K562 (cell line): ENCODE results near the gene VWA5B1. TPM values are rescaled to one million over a fixed set of nuclear protein-coding genes. Genes with fewer than 3 reads are reported as not detected.

Experiments
- ATAC-seq: fragments of 200-7000 bp; cut with Tn5 transposase; 3 replicates; pipeline ENCODE4 v1.9.1; 2020; ENCODE audit warnings: moderate library complexity
- BruUV-seq: library from RNA; stranded (reverse); fragments of 400-500 nt; replicated peaks from 2 replicates; lab custom pipeline; 2021; lab: Mats Ljungman, UMichigan
- CTCF ChIA-PET: fragments of 300-600 bp; formaldehyde crosslinking; extraction: SDS; loops from one replicate; lab custom pipeline; 2021; ENCODE audit warnings: low intra/inter-chr PET ratio; lab: Yijun Ruan, JAX
- POLR2A ChIA-PET: fragments of 300-600, 350-650 bp; sonication (Branson Sonifier 250); formaldehyde crosslinking; extraction: SDS; loops from one replicate; lab custom pipeline; 2021; ENCODE audit warnings: antibody characterized with exemption, inconsistent platforms; lab: Yijun Ruan, JAX
- DNase-seq, 4 experiments: peaks; one replicate each; pipeline versions ENCODE4 v3.0.0 to v3.0.0-alpha.2; 2011 to 2018; ENCODE audit warnings: low spot score in 3 of 4, mixed read lengths in 3 of 4; ENCODE audit errors: extremely low read depth in 1 of 4
- FAIRE-seq: peaks from 2 replicates; lab custom pipeline; 2011; peaks lifted over from hg19 to GRCh38; lab: Jason Lieb, UNC
- H2AFZ ChIP-seq: 2 replicates; pipeline ENCODE4 v1.6.0; 2011; ENCODE audit warnings: low read depth, low read length, control low read depth, inconsistent platforms
- H3K27ac ChIP-seq: fragments of 200-600 bp; 3 replicates; pipeline ENCODE4 v1.8.0; 2011; ENCODE audit warnings: low read depth, mild to moderate bottlenecking, control low read depth, inconsistent platforms, low read length, moderate library complexity, mixed read lengths; ENCODE audit errors: extremely low read depth
- H3K27me3 ChIP-seq, 2 experiments: fragments of 300-600 bp in 1 of 2; 2 replicates in 1 of 2; 3 replicates in 1 of 2; pipeline versions ENCODE4 v1.6.0 to v1.8.0; 2011; ENCODE audit warnings: inconsistent platforms in 2 of 2, low read length in 2 of 2, mild to moderate bottlenecking in 1 of 2, mixed read lengths in 1 of 2, moderate library complexity in 1 of 2; ENCODE audit not compliant: control insufficient read depth in 2 of 2, insufficient read depth in 2 of 2
- H3K36me3 ChIP-seq: fragments of 300-600 bp; 3 replicates; pipeline ENCODE4 v1.8.0; 2011; ENCODE audit warnings: mild to moderate bottlenecking, low read length, inconsistent platforms; ENCODE audit not compliant: control insufficient read depth, insufficient read depth
- H3K4me1 ChIP-seq, 2 experiments: fragments of 200-600 bp in 1 of 2; replicated peaks in 1 of 2; 2 replicates in 1 of 2; 3 replicates in 1 of 2; pipeline versions ENCODE4 v1.5.1 to v1.8.0; 2011; ENCODE audit warnings: inconsistent platforms in 2 of 2, low read length in 2 of 2, mild to moderate bottlenecking in 1 of 2, mixed read lengths in 1 of 2, moderate library complexity in 1 of 2; ENCODE audit not compliant: control insufficient read depth in 2 of 2, insufficient read depth in 2 of 2
- H3K4me2 ChIP-seq: 2 replicates; pipeline ENCODE4 v1.6.1; 2011; ENCODE audit warnings: low read length, control low read depth, inconsistent platforms, mixed read lengths; ENCODE audit not compliant: insufficient read depth
- H3K4me3 ChIP-seq: fragments of 200-600 bp; sonication (generic), shearing (Covaris generic); 2 replicates; pipeline ENCODE4 v1.5.1; 2016; ENCODE audit warnings: control low read depth, inconsistent platforms
- H3K79me2 ChIP-seq: fragments of 200-600 bp; 3 replicates; pipeline ENCODE4 v1.8.0; 2011; ENCODE audit warnings: low read length, inconsistent platforms; ENCODE audit not compliant: control insufficient read depth, insufficient read depth
- H3K9ac ChIP-seq, 2 experiments: 2 replicates each; pipeline versions ENCODE4 v1.6.0 to v1.6.1; 2011; ENCODE audit warnings: low read depth in 2 of 2, low read length in 2 of 2, control low read depth in 1 of 2, inconsistent platforms in 1 of 2, mild to moderate bottlenecking in 1 of 2, mixed read lengths in 1 of 2; ENCODE audit not compliant: insufficient read depth in 1 of 2
- H3K9me1 ChIP-seq: one replicate; pipeline ENCODE4 v1.6.0; 2011; ENCODE audit warnings: inconsistent platforms, mild to moderate bottlenecking, low read length, moderate library complexity; ENCODE audit not compliant: control insufficient read depth, insufficient read depth
- H3K9me3 ChIP-seq: replicated peaks from 2 replicates; pipeline ENCODE4 v1.5.1; 2011; ENCODE audit warnings: low read depth, low read length, inconsistent platforms; ENCODE audit not compliant: control insufficient read depth, insufficient read depth
- H4K20me1 ChIP-seq: replicated peaks from 2 replicates; pipeline ENCODE4 v1.6.1; 2011; ENCODE audit warnings: low read length, inconsistent platforms, mixed read lengths; ENCODE audit not compliant: control insufficient read depth, insufficient read depth
- E2F8 ChIP-seq: fragments of 450-650 bp; IDR thresholded peaks from 2 replicates; pipeline ENCODE4 v1.7.1; 2018; ENCODE audit warnings: mild to moderate bottlenecking, low read depth; ENCODE audit not compliant: partially characterized antibody
- ETV1 ChIP-seq: fragments of 450-650 bp; conservative IDR thresholded peaks from 2 replicates; pipeline ENCODE4 v1.6.1; 2016; ENCODE audit warnings: missing genetic modification characterization, control low read depth, low read depth, missing compliant biosample characterization
- NFE2 ChIP-seq: IDR thresholded peaks from 2 replicates; pipeline ENCODE4 v1.6.1; 2014; ENCODE audit warnings: antibody characterized with exemption, low read depth
- POLR2A ChIP-seq: fragments of 450-650 bp; conservative IDR thresholded peaks from 2 replicates; pipeline ENCODE4 v1.6.1; 2016
- RB1 ChIP-seq: fragments of 450-650 bp; IDR thresholded peaks from 2 replicates; pipeline ENCODE4 v1.6.1; 2017; ENCODE audit warnings: low read depth, mild to moderate bottlenecking
- RBFOX2 ChIP-seq: fragments of 200-400 bp; formaldehyde crosslinking; IDR thresholded peaks from 2 replicates; pipeline ENCODE4 v1.6.1; 2017; ENCODE audit warnings: low read depth, mild to moderate bottlenecking, low read length, moderate library complexity
- ZBED1 ChIP-seq: IDR thresholded peaks from 2 replicates; pipeline ENCODE4 v1.6.1; 2014
- ZFX ChIP-seq: sonication (generic); formaldehyde crosslinking; IDR thresholded peaks from 2 replicates; pipeline ENCODE4 v1.8.0; 2022; ENCODE audit warnings: mild to moderate bottlenecking, missing genetic modification reagents, moderate library complexity
- ZNF12 ChIP-seq: sonication (generic); formaldehyde crosslinking; IDR thresholded peaks from 2 replicates; pipeline ENCODE4 v1.4.0; 2020; ENCODE audit warnings: mild to moderate bottlenecking, missing genetic modification reagents
- ZNF639 ChIP-seq, 2 experiments: fragments of 200-800 bp in 1 of 2; sonication (Bioruptor generic) in 1 of 2; sonication (generic) in 1 of 2; formaldehyde crosslinking in 1 of 2; IDR thresholded peaks in 1 of 2; conservative IDR thresholded peaks in 1 of 2; 2 replicates each; pipeline versions ENCODE4 v1.5.0 to v1.6.1; 2016 to 2020; ENCODE audit warnings: missing compliant biosample characterization in 1 of 2, missing genetic modification characterization in 1 of 2, missing genetic modification reagents in 1 of 2
- ZNF785 ChIP-seq: fragments of 250-450 bp; sonication (Bioruptor Pico); IDR thresholded peaks from 2 replicates; pipeline ENCODE4 v1.4.0; 2020; ENCODE audit warnings: mild to moderate bottlenecking
- WGBS: fragments of 100-300 bp; shearing (Covaris generic); methylation state at CpG from one replicate; pipeline ENCODE4 v1.1.6; 2016; ENCODE audit warnings: low coverage, mixed read lengths; ENCODE audit not compliant: insufficient coverage; ENCODE audit errors: missing lambda C conversion rate; 5-methylcytosine and 5-hydroxymethylcytosine counted together
- in situ Hi-C: fragments of 300-500 bp; cut with MboI; formaldehyde crosslinking; loops from 4 replicates; pipeline ENCODE4 v1.15.0; 2018; ENCODE audit warnings: inconsistent platforms, mixed read lengths
- intact Hi-C: fragments of 100-400 bp; cut with micrococcal nuclease; formaldehyde crosslinking; loops from 2 replicates; pipeline ENCODE4 v1.14.2; 2022
- polyA plus RNA-seq, 8 experiments: library from polyadenylated mRNA; depleted of rRNA in 4 of 8; stranded (reverse) in 5 of 8; unstranded in 3 of 8; fragments of >200 nt; fragmentation: Nextera tagmentation in 2 of 8; fragmentation: Illumina TruSeq in 1 of 8; extraction: Ambion mirVana in 2 of 8; extraction: Trizol in 1 of 8; gene quantifications; 2 replicates each; pipeline versions ENCODE4 v1.2.1 to v1.2.3, GENCODE V29; 2011 to 2014; ENCODE audit warnings: inconsistent platforms in 1 of 8, missing spikeins in 1 of 8
- total RNA-seq, 7 experiments: library from RNA; depleted of rRNA in 6 of 7; stranded (reverse); fragments of >200 nt in 6 of 7; fragmentation: Illumina TruSeq in 2 of 7; extraction: Trizol in 2 of 7; gene quantifications; 2 replicates each; pipeline versions ENCODE4 v1.2.1 to v1.2.3, GENCODE V29; 2011 to 2021; ENCODE audit warnings: low replicate concordance in 1 of 7

The VWA5B1 gene
- total and polyA plus RNA-seq, 9 of the 15 experiments (the other 6 are each of a cell fraction or from before 2014, with no cell fraction given), result not detected

DNA sequence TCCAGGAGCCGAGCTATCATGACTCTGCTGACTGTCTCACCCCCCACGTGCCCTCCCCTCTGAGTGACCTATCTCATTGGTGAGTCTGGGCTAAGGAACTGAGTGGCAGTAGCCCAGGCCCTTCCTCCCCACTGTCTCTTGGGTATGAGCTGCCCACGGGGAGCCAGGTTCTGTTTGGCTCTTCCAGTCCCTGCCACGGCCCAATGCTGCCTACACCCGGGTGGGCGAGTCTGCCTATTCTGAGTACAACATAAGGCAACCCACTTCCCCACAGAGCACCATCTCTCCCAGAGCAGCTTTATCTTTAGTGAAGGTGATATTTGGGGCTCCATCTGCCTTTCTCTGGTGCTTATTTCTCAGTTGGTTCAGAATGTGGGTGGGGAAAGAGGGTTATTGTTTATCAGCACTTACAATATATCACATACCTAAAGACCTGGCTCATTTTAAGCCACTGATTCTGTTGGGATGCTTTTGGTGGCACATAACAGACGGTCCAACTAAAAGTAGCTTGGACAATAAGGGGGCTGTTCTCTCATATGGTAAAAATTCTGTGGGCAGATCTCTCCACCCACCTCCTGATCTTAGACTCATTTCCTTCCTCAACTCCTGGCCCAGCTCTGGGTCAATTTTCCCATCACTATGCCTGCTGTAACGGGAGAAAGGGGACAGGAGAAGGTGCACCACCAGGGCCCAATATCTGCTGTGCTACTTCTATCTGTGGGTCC is 27.7 kb upstream of the VWA5B1 start:
- Histone ChIP-seq H3K4me2 (no peak overlapping the region), H3K79me2 (no peaks in the 10 kb centered on the region), H3K27ac (no peak overlapping the region), H3K36me3 (no peaks in the 10 kb centered on the region), H4K20me1 (no peaks in the 10 kb centered on the region), H3K9me1 (no peaks in the 10 kb centered on the region), H3K4me3 (no peak overlapping the region), H3K27me3 (peaks cover 21 to 64% of the 10 kb centered on the region in 2 experiments), H3K9me3 (no peaks in the 10 kb centered on the region), H2AFZ (no peak overlapping the region), H3K4me1 (no peaks in the 10 kb centered on the region), H3K9ac (no peak overlapping the region)
- ChIA-PET POLR2A (interaction anchor here (1.0 kb wide), 1 partner anchor 13 kb away, joined by 3 read pairs; no protein-coding TSS in a partner anchor), CTCF (no interaction called here)
- no peak for ATAC-seq
- no peak for TF ChIP-seq ZNF785
- TF ChIP-seq RB1, result no peak
- under 1% methylated on average over 8 of the region's 8 CpGs for WGBS
- no peak for DNase-seq
- in situ Hi-C loops (no loop called here), intact Hi-C loops (no loop called here)
- no TSS peak for BruUV-seq
- FAIRE-seq, result no peak

DNA sequence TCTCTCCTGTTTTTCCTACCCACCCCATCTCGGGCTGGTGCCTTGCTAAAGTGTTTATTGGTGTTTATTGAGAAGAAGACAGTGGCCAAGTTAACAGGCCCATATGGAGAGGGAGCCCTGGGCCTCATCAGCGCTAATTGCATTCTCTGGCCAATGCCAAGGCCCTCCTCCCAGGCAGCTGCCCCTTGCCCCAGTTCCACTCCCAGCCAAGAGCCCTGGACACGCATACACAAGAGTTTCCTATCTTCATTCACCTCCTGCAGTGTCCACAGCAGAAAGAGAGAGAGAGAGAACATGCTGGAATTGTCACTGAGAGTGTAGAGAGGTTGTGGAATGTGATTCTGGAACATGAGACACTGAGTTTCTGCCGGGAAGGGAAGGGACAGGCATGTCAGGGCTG is 25.4 kb upstream of the VWA5B1 start:
- ChIA-PET POLR2A (no interaction called here), CTCF (no interaction called here)
- H4K20me1 ChIP-seq, result no peaks in the 10 kb centered on the region
- intact Hi-C loops, result no loop called here
- whole genome bisulfite sequencing, result 1% methylated on average over 4 of the region's 4 CpGs
- DNase-seq (no peak), ATAC-seq (no peak), FAIRE-seq (no peak)
- H3K9me3 ChIP-seq, result no peaks in the 10 kb centered on the region
- H2AFZ ChIP-seq, result no peak overlapping the region
- no peak overlapping the region for H3K27ac ChIP-seq
- in situ Hi-C loops, result no loop called here
- no TSS peak for BruUV-seq
- no peaks in the 10 kb centered on the region for H3K36me3 ChIP-seq
- H3K4me1 ChIP-seq, result no peaks in the 10 kb centered on the region
- no peak overlapping the region for H3K4me3 ChIP-seq
- H3K4me2 ChIP-seq, result no peak overlapping the region
- no peaks in the 10 kb centered on the region for H3K9me1 ChIP-seq
- no peak overlapping the region for H3K9ac ChIP-seq
- no peaks in the 10 kb centered on the region for H3K79me2 ChIP-seq
- peaks cover 20 to 57% of the 10 kb centered on the region in 2 experiments for H3K27me3 ChIP-seq
- TF ChIP-seq RBFOX2, result no peak
- TF ChIP-seq ETV1 (tag), result no peak
- TF ChIP-seq E2F8, result no peak
- no peak for TF ChIP-seq POLR2A
- no peak for TF ChIP-seq ZNF639 (CRISPR knock-in tag; conservative IDR thresholded peaks at IDR 0.05 in 1 of 2, IDR thresholded peaks at IDR 0.05 in 1 of 2)
- TF ChIP-seq ZNF12 (CRISPR knock-in tag), result no peak
- TF ChIP-seq NFE2, result no peak
- no peak for TF ChIP-seq ZBED1
- no peak for TF ChIP-seq ZFX (CRISPR knock-in tag)
